K562 (cell line): ENCODE data around the gene SLC26A2. TPM values are rescaled to one million over a fixed set of nuclear protein-coding genes. Genes with fewer than 3 reads are reported as not detected.
A peak's percentile ranks its signal among the peaks of the same experiment; 100 is the strongest.

Source experiments
- CXXC5 ChIP-seq: fragments of 250-450 bp; sonication (Bioruptor Pico); IDR thresholded peaks from 2 replicates; pipeline ENCODE4 v1.8.0; 2022; ENCODE audit warnings: inconsistent platforms, mild to moderate bottlenecking, moderate library complexity
- HDAC2 ChIP-seq: fragments of 450-650 bp; IDR thresholded peaks from 2 replicates; pipeline ENCODE4 v1.6.1; 2016; ENCODE audit warnings: mild to moderate bottlenecking
- L3MBTL2 ChIP-seq: fragments of 450-650 bp; IDR thresholded peaks from 2 replicates; pipeline ENCODE4 v1.6.1; 2016; ENCODE audit warnings: mild to moderate bottlenecking, moderate library complexity
- PTRF ChIP-seq: fragments of 450-650 bp; IDR thresholded peaks from 2 replicates; pipeline ENCODE4 v1.6.1; 2016; ENCODE audit warnings: mild to moderate bottlenecking, missing genetic modification characterization, missing compliant biosample characterization
- SMAD2 ChIP-seq: fragments of 150-350 bp; IDR thresholded peaks from 2 replicates; pipeline ENCODE4 v1.6.1; 2014; ENCODE audit warnings: low read depth, mild to moderate bottlenecking, low read length
- SRSF1 ChIP-seq: fragments of 200-400 bp; formaldehyde crosslinking; IDR thresholded peaks from 2 replicates; pipeline ENCODE4 v1.6.1; 2017; ENCODE audit warnings: mild to moderate bottlenecking, low read depth, low read length, moderate library complexity
- TEAD1 ChIP-seq, 2 experiments: fragments of 450-650 bp in 1 of 2; sonication (generic) in 1 of 2; formaldehyde crosslinking; IDR thresholded peaks; 2 replicates each; pipeline versions ENCODE4 v1.4.0 to v1.8.0; 2020 to 2022; ENCODE audit warnings: mild to moderate bottlenecking in 2 of 2, missing genetic modification reagents in 1 of 2
- XRCC3 ChIP-seq: fragments of 450-650 bp; IDR thresholded peaks from 2 replicates; pipeline ENCODE4 v1.6.1; 2017; ENCODE audit warnings: mild to moderate bottlenecking, moderate library complexity
- ZNF165 ChIP-seq: fragments of 250-450 bp; sonication (Bioruptor Pico); IDR thresholded peaks from 2 replicates; pipeline ENCODE4 v1.4.0; 2020; ENCODE audit warnings: borderline replicate concordance
- ZNF583 ChIP-seq: fragments of 250-450 bp; sonication (Bioruptor Pico); IDR thresholded peaks from 2 replicates; pipeline ENCODE4 v1.4.0; 2020
- ZNF77 ChIP-seq: fragments of 250-450 bp; sonication (Bioruptor Pico); IDR thresholded peaks from 2 replicates; pipeline ENCODE4 v1.5.0; 2020
- polyA plus RNA-seq, 8 experiments: library from polyadenylated mRNA; depleted of rRNA in 4 of 8; stranded (reverse) in 5 of 8; unstranded in 3 of 8; fragments of >200 nt; fragmentation: Nextera tagmentation in 2 of 8; fragmentation: Illumina TruSeq in 1 of 8; extraction: Ambion mirVana in 2 of 8; extraction: Trizol in 1 of 8; gene quantifications; 2 replicates each; pipeline versions ENCODE4 v1.2.1 to v1.2.3, GENCODE V29; 2011 to 2014; ENCODE audit warnings: inconsistent platforms in 1 of 8, missing spikeins in 1 of 8
- total RNA-seq, 7 experiments: library from RNA; depleted of rRNA in 6 of 7; stranded (reverse); fragments of >200 nt in 6 of 7; fragmentation: Illumina TruSeq in 2 of 7; extraction: Trizol in 2 of 7; gene quantifications; 2 replicates each; pipeline versions ENCODE4 v1.2.1 to v1.2.3, GENCODE V29; 2011 to 2021; ENCODE audit warnings: low replicate concordance in 1 of 7
- TF ChIP-seq, protein P1 (sequence below): fragments of 450-650 bp; IDR thresholded peaks from 2 replicates; pipeline ENCODE4 v1.6.1; 2016; ENCODE audit warnings: mild to moderate bottlenecking, moderate library complexity
- TF ChIP-seq, protein P2 (sequence below): sonication (generic); formaldehyde crosslinking; IDR thresholded peaks from 2 replicates; pipeline ENCODE4 v1.9.0; 2022; ENCODE audit warnings: mild to moderate bottlenecking, missing genetic modification reagents
- TF ChIP-seq, protein P3 (sequence below): sonication (generic); formaldehyde crosslinking; IDR thresholded peaks from 2 replicates; pipeline ENCODE4 v1.8.0; 2023; ENCODE audit warnings: mild to moderate bottlenecking, missing genetic modification reagents
- TF ChIP-seq, protein P4 (sequence below): sonication (generic); formaldehyde crosslinking; IDR thresholded peaks from 2 replicates; pipeline ENCODE4 v1.9.0; 2022; ENCODE audit warnings: mild to moderate bottlenecking, missing genetic modification reagents

SLC26A2 gene
- total and polyA plus RNA-seq, 9 of the 15 experiments (the other 6 are each of a cell fraction or from before 2014, with no cell fraction given): 1.1 to 6.3 (median 3.6) TPM

DNA sequence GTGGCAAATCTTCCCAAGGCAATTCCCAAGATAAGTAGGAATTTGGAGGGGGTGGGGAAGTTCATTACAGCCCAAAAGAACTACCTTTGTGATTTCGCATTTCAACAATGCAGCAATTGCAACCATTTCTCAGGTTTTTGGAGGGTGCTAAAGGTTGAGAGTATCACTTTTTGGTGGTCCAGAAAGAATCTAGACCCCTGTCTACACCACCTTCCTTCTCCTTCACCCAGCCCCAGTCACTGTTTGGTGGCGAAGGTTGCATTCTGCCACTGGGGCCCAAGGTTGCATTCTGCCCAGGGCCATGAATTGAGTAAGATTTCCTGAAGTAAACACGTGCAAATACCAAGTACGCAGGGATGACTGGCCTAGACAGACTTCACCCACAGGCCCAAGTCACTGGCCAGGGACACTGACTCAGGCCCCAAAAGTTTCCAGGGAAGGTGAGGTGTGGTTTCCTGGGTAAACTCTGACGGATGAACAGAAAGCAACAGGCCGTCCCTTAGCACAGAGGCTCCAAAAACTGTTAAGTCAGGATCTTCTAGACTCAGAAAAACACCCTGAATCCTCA lies 21.7 kb upstream of the SLC26A2 start (continued):
- TF ChIP-seq, protein P1, sequence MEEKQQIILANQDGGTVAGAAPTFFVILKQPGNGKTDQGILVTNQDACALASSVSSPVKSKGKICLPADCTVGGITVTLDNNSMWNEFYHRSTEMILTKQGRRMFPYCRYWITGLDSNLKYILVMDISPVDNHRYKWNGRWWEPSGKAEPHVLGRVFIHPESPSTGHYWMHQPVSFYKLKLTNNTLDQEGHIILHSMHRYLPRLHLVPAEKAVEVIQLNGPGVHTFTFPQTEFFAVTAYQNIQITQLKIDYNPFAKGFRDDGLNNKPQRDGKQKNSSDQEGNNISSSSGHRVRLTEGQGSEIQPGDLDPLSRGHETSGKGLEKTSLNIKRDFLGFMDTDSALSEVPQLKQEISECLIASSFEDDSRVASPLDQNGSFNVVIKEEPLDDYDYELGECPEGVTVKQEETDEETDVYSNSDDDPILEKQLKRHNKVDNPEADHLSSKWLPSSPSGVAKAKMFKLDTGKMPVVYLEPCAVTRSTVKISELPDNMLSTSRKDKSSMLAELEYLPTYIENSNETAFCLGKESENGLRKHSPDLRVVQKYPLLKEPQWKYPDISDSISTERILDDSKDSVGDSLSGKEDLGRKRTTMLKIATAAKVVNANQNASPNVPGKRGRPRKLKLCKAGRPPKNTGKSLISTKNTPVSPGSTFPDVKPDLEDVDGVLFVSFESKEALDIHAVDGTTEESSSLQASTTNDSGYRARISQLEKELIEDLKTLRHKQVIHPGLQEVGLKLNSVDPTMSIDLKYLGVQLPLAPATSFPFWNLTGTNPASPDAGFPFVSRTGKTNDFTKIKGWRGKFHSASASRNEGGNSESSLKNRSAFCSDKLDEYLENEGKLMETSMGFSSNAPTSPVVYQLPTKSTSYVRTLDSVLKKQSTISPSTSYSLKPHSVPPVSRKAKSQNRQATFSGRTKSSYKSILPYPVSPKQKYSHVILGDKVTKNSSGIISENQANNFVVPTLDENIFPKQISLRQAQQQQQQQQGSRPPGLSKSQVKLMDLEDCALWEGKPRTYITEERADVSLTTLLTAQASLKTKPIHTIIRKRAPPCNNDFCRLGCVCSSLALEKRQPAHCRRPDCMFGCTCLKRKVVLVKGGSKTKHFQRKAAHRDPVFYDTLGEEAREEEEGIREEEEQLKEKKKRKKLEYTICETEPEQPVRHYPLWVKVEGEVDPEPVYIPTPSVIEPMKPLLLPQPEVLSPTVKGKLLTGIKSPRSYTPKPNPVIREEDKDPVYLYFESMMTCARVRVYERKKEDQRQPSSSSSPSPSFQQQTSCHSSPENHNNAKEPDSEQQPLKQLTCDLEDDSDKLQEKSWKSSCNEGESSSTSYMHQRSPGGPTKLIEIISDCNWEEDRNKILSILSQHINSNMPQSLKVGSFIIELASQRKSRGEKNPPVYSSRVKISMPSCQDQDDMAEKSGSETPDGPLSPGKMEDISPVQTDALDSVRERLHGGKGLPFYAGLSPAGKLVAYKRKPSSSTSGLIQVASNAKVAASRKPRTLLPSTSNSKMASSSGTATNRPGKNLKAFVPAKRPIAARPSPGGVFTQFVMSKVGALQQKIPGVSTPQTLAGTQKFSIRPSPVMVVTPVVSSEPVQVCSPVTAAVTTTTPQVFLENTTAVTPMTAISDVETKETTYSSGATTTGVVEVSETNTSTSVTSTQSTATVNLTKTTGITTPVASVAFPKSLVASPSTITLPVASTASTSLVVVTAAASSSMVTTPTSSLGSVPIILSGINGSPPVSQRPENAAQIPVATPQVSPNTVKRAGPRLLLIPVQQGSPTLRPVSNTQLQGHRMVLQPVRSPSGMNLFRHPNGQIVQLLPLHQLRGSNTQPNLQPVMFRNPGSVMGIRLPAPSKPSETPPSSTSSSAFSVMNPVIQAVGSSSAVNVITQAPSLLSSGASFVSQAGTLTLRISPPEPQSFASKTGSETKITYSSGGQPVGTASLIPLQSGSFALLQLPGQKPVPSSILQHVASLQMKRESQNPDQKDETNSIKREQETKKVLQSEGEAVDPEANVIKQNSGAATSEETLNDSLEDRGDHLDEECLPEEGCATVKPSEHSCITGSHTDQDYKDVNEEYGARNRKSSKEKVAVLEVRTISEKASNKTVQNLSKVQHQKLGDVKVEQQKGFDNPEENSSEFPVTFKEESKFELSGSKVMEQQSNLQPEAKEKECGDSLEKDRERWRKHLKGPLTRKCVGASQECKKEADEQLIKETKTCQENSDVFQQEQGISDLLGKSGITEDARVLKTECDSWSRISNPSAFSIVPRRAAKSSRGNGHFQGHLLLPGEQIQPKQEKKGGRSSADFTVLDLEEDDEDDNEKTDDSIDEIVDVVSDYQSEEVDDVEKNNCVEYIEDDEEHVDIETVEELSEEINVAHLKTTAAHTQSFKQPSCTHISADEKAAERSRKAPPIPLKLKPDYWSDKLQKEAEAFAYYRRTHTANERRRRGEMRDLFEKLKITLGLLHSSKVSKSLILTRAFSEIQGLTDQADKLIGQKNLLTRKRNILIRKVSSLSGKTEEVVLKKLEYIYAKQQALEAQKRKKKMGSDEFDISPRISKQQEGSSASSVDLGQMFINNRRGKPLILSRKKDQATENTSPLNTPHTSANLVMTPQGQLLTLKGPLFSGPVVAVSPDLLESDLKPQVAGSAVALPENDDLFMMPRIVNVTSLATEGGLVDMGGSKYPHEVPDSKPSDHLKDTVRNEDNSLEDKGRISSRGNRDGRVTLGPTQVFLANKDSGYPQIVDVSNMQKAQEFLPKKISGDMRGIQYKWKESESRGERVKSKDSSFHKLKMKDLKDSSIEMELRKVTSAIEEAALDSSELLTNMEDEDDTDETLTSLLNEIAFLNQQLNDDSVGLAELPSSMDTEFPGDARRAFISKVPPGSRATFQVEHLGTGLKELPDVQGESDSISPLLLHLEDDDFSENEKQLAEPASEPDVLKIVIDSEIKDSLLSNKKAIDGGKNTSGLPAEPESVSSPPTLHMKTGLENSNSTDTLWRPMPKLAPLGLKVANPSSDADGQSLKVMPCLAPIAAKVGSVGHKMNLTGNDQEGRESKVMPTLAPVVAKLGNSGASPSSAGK: peak; percentile 82
- TF ChIP-seq SMAD2: no peak
- peak; percentile 10; the same call in 1 of the 2 replicates for TF ChIP-seq ZNF165 (CRISPR knock-in tag)
- TF ChIP-seq TEAD1 (CRISPR knock-in tag; IDR thresholded peaks at IDR 0.05): 0 out of 4 replicates have a peak, but pooled peaks of 1 of the 2 experiments have one; percentile 24
- TF ChIP-seq, protein P2, sequence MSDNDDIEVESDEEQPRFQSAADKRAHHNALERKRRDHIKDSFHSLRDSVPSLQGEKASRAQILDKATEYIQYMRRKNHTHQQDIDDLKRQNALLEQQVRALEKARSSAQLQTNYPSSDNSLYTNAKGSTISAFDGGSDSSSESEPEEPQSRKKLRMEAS (CRISPR knock-in tag): 0 out of 2 replicates have a peak, but pooled peaks have one; percentile 29
- TF ChIP-seq PTRF (tag): peak; percentile 34; the same call in 1 of the 2 replicates
- no peak for TF ChIP-seq ZNF77 (CRISPR knock-in tag)
- TF ChIP-seq, protein P3, sequence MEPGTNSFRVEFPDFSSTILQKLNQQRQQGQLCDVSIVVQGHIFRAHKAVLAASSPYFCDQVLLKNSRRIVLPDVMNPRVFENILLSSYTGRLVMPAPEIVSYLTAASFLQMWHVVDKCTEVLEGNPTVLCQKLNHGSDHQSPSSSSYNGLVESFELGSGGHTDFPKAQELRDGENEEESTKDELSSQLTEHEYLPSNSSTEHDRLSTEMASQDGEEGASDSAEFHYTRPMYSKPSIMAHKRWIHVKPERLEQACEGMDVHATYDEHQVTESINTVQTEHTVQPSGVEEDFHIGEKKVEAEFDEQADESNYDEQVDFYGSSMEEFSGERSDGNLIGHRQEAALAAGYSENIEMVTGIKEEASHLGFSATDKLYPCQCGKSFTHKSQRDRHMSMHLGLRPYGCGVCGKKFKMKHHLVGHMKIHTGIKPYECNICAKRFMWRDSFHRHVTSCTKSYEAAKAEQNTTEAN (CRISPR knock-in tag): 0 out of 2 replicates have a peak, but pooled peaks have one; percentile 46
- TF ChIP-seq L3MBTL2: peak; percentile 76
- TF ChIP-seq, protein P4, sequence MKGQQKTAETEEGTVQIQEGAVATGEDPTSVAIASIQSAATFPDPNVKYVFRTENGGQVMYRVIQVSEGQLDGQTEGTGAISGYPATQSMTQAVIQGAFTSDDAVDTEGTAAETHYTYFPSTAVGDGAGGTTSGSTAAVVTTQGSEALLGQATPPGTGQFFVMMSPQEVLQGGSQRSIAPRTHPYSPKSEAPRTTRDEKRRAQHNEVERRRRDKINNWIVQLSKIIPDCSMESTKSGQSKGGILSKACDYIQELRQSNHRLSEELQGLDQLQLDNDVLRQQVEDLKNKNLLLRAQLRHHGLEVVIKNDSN (CRISPR knock-in tag): no peak
- no peak for TF ChIP-seq XRCC3
- TF ChIP-seq CXXC5 (CRISPR knock-in tag): peak; percentile 63; the same call in 1 of the 2 replicates
- 0 out of 2 replicates have a peak, but pooled peaks have one; percentile 24 for TF ChIP-seq HDAC2
- TF ChIP-seq SRSF1: no peak
- TF ChIP-seq ZNF583 (CRISPR knock-in tag): peak; percentile 63; the same call in 1 of the 2 replicates
